SK-N-SH (cell line): Measurements from ENCODE around the gene NUP160. TPM values are rescaled to one million over a fixed set of nuclear protein-coding genes. Genes with fewer than 3 reads are reported as not detected.

Source experiments
- CTCF ChIA-PET: fragments of 300-600, 350-600 bp; formaldehyde crosslinking; extraction: SDS; loops from one replicate; lab custom pipeline; 2021; lab: Yijun Ruan, JAX
- POLR2A ChIA-PET: fragments of 350-600 bp; sonication (Branson Sonifier 250); formaldehyde crosslinking; extraction: SDS; loops from one replicate; lab custom pipeline; 2020; ENCODE audit warnings: antibody characterized with exemption, inconsistent platforms; lab: Yijun Ruan, JAX
- DNase-seq: peaks from one replicate; pipeline ENCODE4 v3.0.0; 2012
- H2AFZ ChIP-seq: fragments of 200-600 bp; sonication (generic); 2 replicates; pipeline ENCODE4 v1.8.1; 2016; ENCODE audit warnings: antibody characterized with exemption, mild to moderate bottlenecking, low read depth
- H3F3A ChIP-seq: fragments of 200-600 bp; sonication (generic); replicated peaks from 2 replicates; pipeline ENCODE3; 2016; ENCODE audit warnings: antibody characterized with exemption, mild to moderate bottlenecking; ENCODE audit not compliant: insufficient read depth
- H3K27ac ChIP-seq, 2 experiments: fragments of 200-500 bp in 1 of 2; fragments of 200-600 bp in 1 of 2; sonication (Bioruptor generic) in 1 of 2; sonication (generic), shearing (Covaris generic) in 1 of 2; 2 replicates each; pipeline versions ENCODE4 v1.5.1 to v1.6.1; 2014 to 2016; ENCODE audit warnings: low read depth in 2 of 2, inconsistent platforms in 1 of 2, low read length in 1 of 2, mild to moderate bottlenecking in 1 of 2, mixed read lengths in 1 of 2
- H3K27me3 ChIP-seq: fragments of 200-600 bp; sonication (generic), shearing (Covaris generic); 2 replicates; pipeline ENCODE4 v1.6.1; 2016; ENCODE audit warnings: mixed run types; ENCODE audit not compliant: insufficient read depth
- H3K36me3 ChIP-seq, 2 experiments: fragments of 200-500 bp in 1 of 2; fragments of 200-600 bp in 1 of 2; sonication (Bioruptor generic) in 1 of 2; sonication (generic) in 1 of 2; replicated peaks in 1 of 2; 2 replicates each; pipeline versions ENCODE3 to v1.5.1; 2014 to 2016; ENCODE audit warnings: low read length in 1 of 2, mild to moderate bottlenecking in 1 of 2; ENCODE audit not compliant: insufficient read depth in 2 of 2, control insufficient read depth in 1 of 2
- H3K4me1 ChIP-seq, 2 experiments: fragments of 200-500 bp in 1 of 2; fragments of 200-600 bp in 1 of 2; sonication (Bioruptor generic) in 1 of 2; sonication (generic), shearing (Covaris generic) in 1 of 2; 2 replicates each; pipeline versions ENCODE4 v1.5.1 to v1.6.1; 2014 to 2016; ENCODE audit warnings: low read depth in 1 of 2, low read length in 1 of 2, mixed run types in 1 of 2; ENCODE audit not compliant: insufficient read depth in 2 of 2, control insufficient read depth in 1 of 2
- H3K4me2 ChIP-seq: fragments of 200-600 bp; sonication (generic), shearing (Covaris generic); 2 replicates; pipeline ENCODE4 v1.6.1; 2017; ENCODE audit warnings: mixed run types
- H3K4me3 ChIP-seq, 2 experiments: fragments of 200-500 bp in 1 of 2; fragments of 200-600 bp in 1 of 2; sonication (Bioruptor generic) in 1 of 2; sonication (generic), shearing (Covaris generic) in 1 of 2; 2 replicates each; pipeline versions ENCODE4 v1.5.1 to v1.8.1; 2014 to 2016; ENCODE audit warnings: low read depth in 2 of 2, inconsistent platforms in 1 of 2, low read length in 1 of 2, mild to moderate bottlenecking in 1 of 2, mixed read lengths in 1 of 2, moderate library complexity in 1 of 2
- H3K79me2 ChIP-seq: fragments of 200-600 bp; sonication (generic); 2 replicates; pipeline ENCODE4 v1.8.1; 2017; ENCODE audit warnings: mild to moderate bottlenecking; ENCODE audit not compliant: insufficient read depth
- H3K9ac ChIP-seq: fragments of 200-600 bp; sonication (generic); 2 replicates; pipeline ENCODE4 v1.6.1; 2017; ENCODE audit warnings: mixed run types
- H3K9me2 ChIP-seq: fragments of 200-600 bp; sonication (generic); 2 replicates; pipeline ENCODE4 v1.6.1; 2017; ENCODE audit warnings: mixed run types
- H3K9me3 ChIP-seq: fragments of 200-600 bp; sonication (generic); 2 replicates; pipeline ENCODE4 v1.6.1; 2017; ENCODE audit warnings: mixed run types, mild to moderate bottlenecking, moderate library complexity
- H4K20me1 ChIP-seq: fragments of 200-600 bp; sonication (generic); 2 replicates; pipeline ENCODE4 v1.6.1; 2017; ENCODE audit warnings: mild to moderate bottlenecking, mixed run types; ENCODE audit not compliant: insufficient read depth
- ELF1 ChIP-seq: IDR thresholded peaks from 2 replicates; pipeline ENCODE4 v1.4.0; 2012
- FOSL2 ChIP-seq: IDR thresholded peaks from 2 replicates; pipeline ENCODE4 v1.4.0; 2012; ENCODE audit warnings: low read depth, mild to moderate bottlenecking, moderate library complexity, borderline replicate concordance
- GATA2 ChIP-seq: sonication (generic); formaldehyde crosslinking; IDR thresholded peaks from 2 replicates; pipeline ENCODE4 v1.5.0; 2020; ENCODE audit warnings: mild to moderate bottlenecking, missing genetic modification reagents
- JUND ChIP-seq: IDR thresholded peaks from 2 replicates; pipeline ENCODE4 v1.4.0; 2012
- RAD21 ChIP-seq: IDR thresholded peaks from 2 replicates; pipeline ENCODE4 v1.6.1; 2012; ENCODE audit warnings: mild to moderate bottlenecking, low read length
- RCOR1 ChIP-seq: fragments of 150-350 bp; IDR thresholded peaks from 2 replicates; pipeline ENCODE4 v1.6.1; 2017; ENCODE audit warnings: antibody characterized with exemption, low read length
- TAF1 ChIP-seq: IDR thresholded peaks from 2 replicates; pipeline ENCODE4 v1.6.1; 2012; ENCODE audit warnings: low read depth, mild to moderate bottlenecking, low read length, moderate library complexity, borderline replicate concordance
- WGBS: methylation state at CpG from one replicate; pipeline ENCODE4 v1.1.6; 2017; ENCODE audit warnings: low lambda C conversion rate; 5-methylcytosine and 5-hydroxymethylcytosine counted together
- polyA plus RNA-seq, 3 experiments: library from polyadenylated mRNA; depleted of rRNA; stranded (reverse); fragments of >200 nt; gene quantifications; 2 replicates each; pipeline ENCODE4 v1.2.3, GENCODE V29; 2012
- TF ChIP-seq, protein P1 (sequence below): fragments of 150-350 bp; IDR thresholded peaks from 2 replicates; pipeline ENCODE4 v1.6.1; 2017; ENCODE audit warnings: antibody characterized with exemption, low read length, low read depth, borderline replicate concordance
- TF ChIP-seq, protein P2 (sequence below): IDR thresholded peaks from 2 replicates; pipeline ENCODE4 v1.4.0; 2012; ENCODE audit warnings: low read depth, borderline replicate concordance
- TF ChIP-seq, protein P3 (sequence below): IDR thresholded peaks from 2 replicates; pipeline ENCODE4 v1.6.1; 2012; ENCODE audit warnings: mild to moderate bottlenecking, low read depth, low read length, moderate library complexity

Gene NUP160
- polyA plus RNA-seq, 1 of the 3 experiments (the other 2 are of a cell fraction): 19.3 TPM

DNA sequence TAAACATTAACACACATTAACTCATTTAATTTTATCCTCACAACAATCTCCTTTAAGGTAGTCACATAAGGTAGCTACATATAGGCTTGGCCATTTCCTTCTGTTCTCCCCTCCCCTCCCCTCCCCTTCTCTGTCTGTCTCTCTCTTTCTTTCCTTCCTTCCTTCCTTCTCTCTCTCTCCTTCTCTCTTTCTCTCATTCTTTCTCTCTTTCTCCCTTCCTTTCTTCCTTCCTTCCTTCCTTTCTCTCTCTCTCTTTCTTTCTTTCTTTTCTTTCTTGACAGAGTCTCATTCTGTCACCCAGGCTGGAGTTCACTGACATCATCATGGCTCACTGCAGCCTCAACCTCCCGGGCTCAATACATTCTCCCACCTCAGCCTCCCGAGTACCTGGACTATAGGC is 22.3 kb upstream of the NUP160 start (continued):
- TF ChIP-seq GATA2 (CRISPR knock-in tag): no peak
- no peak for TF ChIP-seq TAF1
- no peak for TF ChIP-seq ELF1
- TF ChIP-seq FOSL2: no peak

DNA sequence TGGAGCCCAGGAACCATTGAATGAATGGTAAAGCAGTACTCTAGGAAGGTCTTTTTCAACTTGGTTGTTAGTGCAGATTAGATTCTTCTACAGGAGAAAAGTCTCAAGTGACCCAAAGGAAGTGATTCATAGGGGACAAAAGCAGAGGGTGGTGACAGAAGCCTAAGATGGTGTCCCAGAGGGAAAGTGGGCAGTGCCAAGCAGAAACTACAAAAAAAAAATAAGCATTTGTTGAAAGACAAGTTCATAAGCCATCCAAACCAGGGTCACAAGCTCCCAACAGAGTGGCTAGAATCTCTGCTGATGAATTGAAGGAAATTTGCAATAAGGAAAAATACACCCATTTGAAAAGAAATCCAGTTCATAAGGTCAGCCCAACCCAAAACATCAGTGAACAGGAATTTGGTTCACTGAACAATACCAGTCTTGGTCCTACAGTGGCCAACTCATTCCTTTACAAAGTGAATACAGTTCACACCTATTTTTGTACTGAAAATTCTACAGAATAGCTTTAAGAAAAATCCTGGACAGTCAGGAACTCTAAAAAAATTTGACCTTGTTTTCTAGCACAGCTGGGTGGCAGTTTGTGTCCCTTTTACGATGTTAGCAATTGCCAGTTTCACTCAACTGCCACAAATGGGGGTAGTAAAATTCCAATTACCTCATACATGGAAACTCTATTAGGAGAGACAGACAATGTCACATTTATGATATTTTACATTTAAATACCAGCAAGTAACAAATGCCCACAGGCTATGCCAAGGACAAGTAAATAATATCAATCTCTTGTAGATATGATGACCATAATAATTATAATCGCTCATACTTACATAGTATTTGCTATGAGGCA is 21.6 kb upstream of the NUP160 start:
- H3K9me3 ChIP-seq: peaks cover 1% of the 10 kb centered on the region; the same call in 1 of the 2 replicates
- no peaks in the 10 kb centered on the region for H3K79me2 ChIP-seq
- H3K27me3 ChIP-seq: no peaks in the 10 kb centered on the region
- H3K4me2 ChIP-seq: no peak overlapping the region
- no peaks in the 10 kb centered on the region for H3K9me2 ChIP-seq
- no peak overlapping the region; a peak in 1 of 4 replicates for H3K27ac ChIP-seq
- H3K4me3 ChIP-seq: no peak overlapping the region
- no peak overlapping the region for H3K9ac ChIP-seq
- POLR2A ChIA-PET: no interaction called here
- H3K36me3 ChIP-seq: no peaks in the 10 kb centered on the region
- CTCF ChIA-PET: interaction anchor here (1.8 kb wide), 1 partner anchor 17 kb away, joined by 10 read pairs; no protein-coding TSS in a partner anchor
- H3K4me1 ChIP-seq: peaks cover 0 to 12% of the 10 kb centered on the region in 2 experiments; a peak in 2 of 4 replicates
- WGBS: 97% methylated on average over 2 of the region's 2 CpGs
- no peak for DNase-seq
- H2AFZ ChIP-seq: 0 out of 2 replicates have a peak overlapping the region, but pooled peaks have one; percentile 7
- no peaks in the 10 kb centered on the region for H4K20me1 ChIP-seq
- TF ChIP-seq, protein P1, sequence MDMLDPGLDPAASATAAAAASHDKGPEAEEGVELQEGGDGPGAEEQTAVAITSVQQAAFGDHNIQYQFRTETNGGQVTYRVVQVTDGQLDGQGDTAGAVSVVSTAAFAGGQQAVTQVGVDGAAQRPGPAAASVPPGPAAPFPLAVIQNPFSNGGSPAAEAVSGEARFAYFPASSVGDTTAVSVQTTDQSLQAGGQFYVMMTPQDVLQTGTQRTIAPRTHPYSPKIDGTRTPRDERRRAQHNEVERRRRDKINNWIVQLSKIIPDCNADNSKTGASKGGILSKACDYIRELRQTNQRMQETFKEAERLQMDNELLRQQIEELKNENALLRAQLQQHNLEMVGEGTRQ: no peak
- TF ChIP-seq, protein P2, sequence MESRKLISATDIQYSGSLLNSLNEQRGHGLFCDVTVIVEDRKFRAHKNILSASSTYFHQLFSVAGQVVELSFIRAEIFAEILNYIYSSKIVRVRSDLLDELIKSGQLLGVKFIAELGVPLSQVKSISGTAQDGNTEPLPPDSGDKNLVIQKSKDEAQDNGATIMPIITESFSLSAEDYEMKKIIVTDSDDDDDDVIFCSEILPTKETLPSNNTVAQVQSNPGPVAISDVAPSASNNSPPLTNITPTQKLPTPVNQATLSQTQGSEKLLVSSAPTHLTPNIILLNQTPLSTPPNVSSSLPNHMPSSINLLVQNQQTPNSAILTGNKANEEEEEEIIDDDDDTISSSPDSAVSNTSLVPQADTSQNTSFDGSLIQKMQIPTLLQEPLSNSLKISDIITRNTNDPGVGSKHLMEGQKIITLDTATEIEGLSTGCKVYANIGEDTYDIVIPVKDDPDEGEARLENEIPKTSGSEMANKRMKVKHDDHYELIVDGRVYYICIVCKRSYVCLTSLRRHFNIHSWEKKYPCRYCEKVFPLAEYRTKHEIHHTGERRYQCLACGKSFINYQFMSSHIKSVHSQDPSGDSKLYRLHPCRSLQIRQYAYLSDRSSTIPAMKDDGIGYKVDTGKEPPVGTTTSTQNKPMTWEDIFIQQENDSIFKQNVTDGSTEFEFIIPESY: no peak
- TF ChIP-seq JUND: no peak
- TF ChIP-seq TAF1: no peak
- TF ChIP-seq, protein P3, sequence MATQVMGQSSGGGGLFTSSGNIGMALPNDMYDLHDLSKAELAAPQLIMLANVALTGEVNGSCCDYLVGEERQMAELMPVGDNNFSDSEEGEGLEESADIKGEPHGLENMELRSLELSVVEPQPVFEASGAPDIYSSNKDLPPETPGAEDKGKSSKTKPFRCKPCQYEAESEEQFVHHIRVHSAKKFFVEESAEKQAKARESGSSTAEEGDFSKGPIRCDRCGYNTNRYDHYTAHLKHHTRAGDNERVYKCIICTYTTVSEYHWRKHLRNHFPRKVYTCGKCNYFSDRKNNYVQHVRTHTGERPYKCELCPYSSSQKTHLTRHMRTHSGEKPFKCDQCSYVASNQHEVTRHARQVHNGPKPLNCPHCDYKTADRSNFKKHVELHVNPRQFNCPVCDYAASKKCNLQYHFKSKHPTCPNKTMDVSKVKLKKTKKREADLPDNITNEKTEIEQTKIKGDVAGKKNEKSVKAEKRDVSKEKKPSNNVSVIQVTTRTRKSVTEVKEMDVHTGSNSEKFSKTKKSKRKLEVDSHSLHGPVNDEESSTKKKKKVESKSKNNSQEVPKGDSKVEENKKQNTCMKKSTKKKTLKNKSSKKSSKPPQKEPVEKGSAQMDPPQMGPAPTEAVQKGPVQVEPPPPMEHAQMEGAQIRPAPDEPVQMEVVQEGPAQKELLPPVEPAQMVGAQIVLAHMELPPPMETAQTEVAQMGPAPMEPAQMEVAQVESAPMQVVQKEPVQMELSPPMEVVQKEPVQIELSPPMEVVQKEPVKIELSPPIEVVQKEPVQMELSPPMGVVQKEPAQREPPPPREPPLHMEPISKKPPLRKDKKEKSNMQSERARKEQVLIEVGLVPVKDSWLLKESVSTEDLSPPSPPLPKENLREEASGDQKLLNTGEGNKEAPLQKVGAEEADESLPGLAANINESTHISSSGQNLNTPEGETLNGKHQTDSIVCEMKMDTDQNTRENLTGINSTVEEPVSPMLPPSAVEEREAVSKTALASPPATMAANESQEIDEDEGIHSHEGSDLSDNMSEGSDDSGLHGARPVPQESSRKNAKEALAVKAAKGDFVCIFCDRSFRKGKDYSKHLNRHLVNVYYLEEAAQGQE: no peak
- no peak for TF ChIP-seq RCOR1
- no peak for TF ChIP-seq RAD21
- no peak for TF ChIP-seq ELF1
- peaks cover 15% of the 10 kb centered on the region for H3F3A ChIP-seq
